ENCODE measurements around the gene MARK4.

The MARK4 gene

GRCh38 chr19:45238556-45238955, 12.5 kb upstream of the MARK4 start:
- H3K79me2 ChIP-seq (ENCODE audit: insufficient read depth, low read length) = no peaks in the 10 kb centered on the region
- no peak overlapping the region for H3K9ac ChIP-seq (ENCODE audit: low read length)
- no peaks in the 10 kb centered on the region for H4K20me1 ChIP-seq (ENCODE audit: low read depth, low read length)
- TF ChIP-seq CTCF (IDR thresholded peaks at IDR 0.05; ENCODE audit: insufficient read depth, low read length, poor library complexity, severe bottlenecking) (no peak), EZH2phosphoT487 (conservative IDR thresholded peaks at IDR 0.05; ENCODE audit: low read length) (no peak)
- H3K4me3 ChIP-seq (ENCODE audit: insufficient read depth, low read length, poor library complexity, severe bottlenecking) = no peak overlapping the region
- H3K9me3 ChIP-seq (ENCODE audit: insufficient read depth, low read length) = no peaks in the 10 kb centered on the region
- no peaks in the 10 kb centered on the region for H3K36me3 ChIP-seq (ENCODE audit: low read length)
- H3F3A ChIP-seq (ENCODE audit: insufficient read depth) = no peaks in the 10 kb centered on the region
- no peak overlapping the region for H3K27ac ChIP-seq (ENCODE audit: low read depth, low read length)
- no peaks in the 10 kb centered on the region for H3K9me2 ChIP-seq (replicated peaks; ENCODE audit: insufficient read depth, low read length)
- H3K4me2 ChIP-seq (ENCODE audit: low read depth, low read length, poor library complexity, severe bottlenecking) = no peak overlapping the region
- H2AFZ ChIP-seq (ENCODE audit: low read depth, low read length, severe bottlenecking) = no peak overlapping the region
- H3K27me3 ChIP-seq (ENCODE audit: low read length) = no peaks in the 10 kb centered on the region; the same call in 1 of the 2 replicates

- Histone ChIP-seq H2AFZ (ENCODE audit: low read depth, low read length, severe bottlenecking) (no peak overlapping the region), H3K27me3 (ENCODE audit: low read length) (no peaks in the 10 kb centered on the region), H3K4me2 (ENCODE audit: low read depth, low read length, poor library complexity, severe bottlenecking) (no peak overlapping the region), H4K20me1 (ENCODE audit: low read depth, low read length) (no peaks in the 10 kb centered on the region), H3K79me2 (ENCODE audit: insufficient read depth, low read length) (no peaks in the 10 kb centered on the region), H3K9me2 (replicated peaks; ENCODE audit: insufficient read depth, low read length) (no peaks in the 10 kb centered on the region), H3K27ac (ENCODE audit: low read depth, low read length) (no peak overlapping the region), H3K9me3 (ENCODE audit: insufficient read depth, low read length) (no peaks in the 10 kb centered on the region), H3K4me3 (ENCODE audit: insufficient read depth, low read length, poor library complexity, severe bottlenecking) (no peak overlapping the region), H3K36me3 (ENCODE audit: low read length) (no peaks in the 10 kb centered on the region), H3F3A (ENCODE audit: insufficient read depth) (no peaks in the 10 kb centered on the region), H3K9ac (ENCODE audit: low read length) (no peak overlapping the region)
- TF ChIP-seq CTCF (IDR thresholded peaks at IDR 0.05; ENCODE audit: insufficient read depth, low read length, poor library complexity, severe bottlenecking) = no peak
- TF ChIP-seq EZH2phosphoT487 (conservative IDR thresholded peaks at IDR 0.05; ENCODE audit: low read length) = no peak
Measured at GRCh38 chr19:45243144-45243732, 7.8 kb upstream of the MARK4 start.

- Histone ChIP-seq H4K20me1 (ENCODE audit: low read depth, low read length) (no peaks in the 10 kb centered on the region), H3K9ac (ENCODE audit: low read length) (no peak overlapping the region), H3K9me2 (replicated peaks; ENCODE audit: insufficient read depth, low read length) (no peaks in the 10 kb centered on the region), H3K4me2 (ENCODE audit: low read depth, low read length, poor library complexity, severe bottlenecking) (no peak overlapping the region), H3K79me2 (ENCODE audit: insufficient read depth, low read length) (no peaks in the 10 kb centered on the region), H3K9me3 (ENCODE audit: insufficient read depth, low read length) (no peaks in the 10 kb centered on the region), H3F3A (ENCODE audit: insufficient read depth) (no peaks in the 10 kb centered on the region), H3K27ac (ENCODE audit: low read depth, low read length) (no peak overlapping the region), H3K36me3 (ENCODE audit: low read length) (no peaks in the 10 kb centered on the region), H3K4me3 (ENCODE audit: insufficient read depth, low read length, poor library complexity, severe bottlenecking) (no peak overlapping the region), H2AFZ (ENCODE audit: low read depth, low read length, severe bottlenecking) (no peak overlapping the region), H3K27me3 (ENCODE audit: low read length) (no peaks in the 10 kb centered on the region)
- TF ChIP-seq CTCF (IDR thresholded peaks at IDR 0.05; ENCODE audit: insufficient read depth, low read length, poor library complexity, severe bottlenecking) (no peak), EZH2phosphoT487 (conservative IDR thresholded peaks at IDR 0.05; ENCODE audit: low read length) (no peak)
Measured at GRCh38 chr19:45244133-45244794, 6.8 kb upstream of the MARK4 start.

Data from SU-DHL-6 (cell line).